ENCODE results near the gene MRTO4.

GRCh38 chr1:19229828-19230325 lies 21.7 kb upstream of the MRTO4 start:
- no peak for TF ChIP-seq CTCF (conservative IDR thresholded peaks at IDR 0.05; ENCODE audit: low read depth, low read length)
- no peak for TF ChIP-seq EZH2 (IDR thresholded peaks at IDR 0.05; ENCODE audit: low read length, unreplicated experiment)

Data from PC-3 (cell line).